ENCODE results near the gene HSP90AA1. TPM values are rescaled to one million over a fixed set of nuclear protein-coding genes. Genes with fewer than 3 reads are reported as not detected.

The HSP90AA1 gene
- total and polyA plus RNA-seq, 2 experiments from 2014 or later = 1,401 to 2,107 TPM

- no peak overlapping the region for H2AFZ ChIP-seq
- H3K9me3 Mint-ChIP-seq = no peaks in the 10 kb centered on the region
- H3K4me3 Mint-ChIP-seq = no peak overlapping the region
- H4K20me1 ChIP-seq (replicated peaks; ENCODE audit: insufficient read depth) = peaks cover 52% of the 10 kb centered on the region
- ATAC-seq = no peak
- no peaks in the 10 kb centered on the region for H3K9me2 ChIP-seq (ENCODE audit: insufficient read depth)
- H3K27ac Mint-ChIP-seq = no peak overlapping the region
- H3K4me3 ChIP-seq = no peak overlapping the region
- H3K36me3 ChIP-seq (ENCODE audit: insufficient read depth) = peaks cover 65% of the 10 kb centered on the region
- peaks cover 38% of the 10 kb centered on the region for H3K79me2 ChIP-seq (replicated peaks; ENCODE audit: insufficient read depth)
- peak overlapping the region; percentile 76; the same call in 1 of the 2 replicates for H3K27ac ChIP-seq (ENCODE audit: low read depth)
- peaks cover 10% of the 10 kb centered on the region for H3K27me3 Mint-ChIP-seq (ENCODE audit: insufficient read depth, low read depth, poor library complexity)
- no peak overlapping the region for H3K4me2 ChIP-seq
- TF ChIP-seq ZNF331 (CRISPR knock-in tag; IDR thresholded peaks at IDR 0.05; ENCODE audit: low read depth) = no peak
- no peak for TF ChIP-seq POLR2AphosphoS5 (IDR thresholded peaks at IDR 0.05; ENCODE audit: low read depth)
- TF ChIP-seq EZH2phosphoT487 (IDR thresholded peaks at IDR 0.05; ENCODE audit: unreplicated experiment) = no peak
- TF ChIP-seq, protein P1, sequence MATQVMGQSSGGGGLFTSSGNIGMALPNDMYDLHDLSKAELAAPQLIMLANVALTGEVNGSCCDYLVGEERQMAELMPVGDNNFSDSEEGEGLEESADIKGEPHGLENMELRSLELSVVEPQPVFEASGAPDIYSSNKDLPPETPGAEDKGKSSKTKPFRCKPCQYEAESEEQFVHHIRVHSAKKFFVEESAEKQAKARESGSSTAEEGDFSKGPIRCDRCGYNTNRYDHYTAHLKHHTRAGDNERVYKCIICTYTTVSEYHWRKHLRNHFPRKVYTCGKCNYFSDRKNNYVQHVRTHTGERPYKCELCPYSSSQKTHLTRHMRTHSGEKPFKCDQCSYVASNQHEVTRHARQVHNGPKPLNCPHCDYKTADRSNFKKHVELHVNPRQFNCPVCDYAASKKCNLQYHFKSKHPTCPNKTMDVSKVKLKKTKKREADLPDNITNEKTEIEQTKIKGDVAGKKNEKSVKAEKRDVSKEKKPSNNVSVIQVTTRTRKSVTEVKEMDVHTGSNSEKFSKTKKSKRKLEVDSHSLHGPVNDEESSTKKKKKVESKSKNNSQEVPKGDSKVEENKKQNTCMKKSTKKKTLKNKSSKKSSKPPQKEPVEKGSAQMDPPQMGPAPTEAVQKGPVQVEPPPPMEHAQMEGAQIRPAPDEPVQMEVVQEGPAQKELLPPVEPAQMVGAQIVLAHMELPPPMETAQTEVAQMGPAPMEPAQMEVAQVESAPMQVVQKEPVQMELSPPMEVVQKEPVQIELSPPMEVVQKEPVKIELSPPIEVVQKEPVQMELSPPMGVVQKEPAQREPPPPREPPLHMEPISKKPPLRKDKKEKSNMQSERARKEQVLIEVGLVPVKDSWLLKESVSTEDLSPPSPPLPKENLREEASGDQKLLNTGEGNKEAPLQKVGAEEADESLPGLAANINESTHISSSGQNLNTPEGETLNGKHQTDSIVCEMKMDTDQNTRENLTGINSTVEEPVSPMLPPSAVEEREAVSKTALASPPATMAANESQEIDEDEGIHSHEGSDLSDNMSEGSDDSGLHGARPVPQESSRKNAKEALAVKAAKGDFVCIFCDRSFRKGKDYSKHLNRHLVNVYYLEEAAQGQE (IDR thresholded peaks at IDR 0.05; ENCODE audit: unreplicated experiment) = no peak
- TF ChIP-seq STAT1 (IDR thresholded peaks at IDR 0.05; ENCODE audit: unreplicated experiment) = no peak
- TF ChIP-seq NANOG (IDR thresholded peaks at IDR 0.05; ENCODE audit: borderline replicate concordance) = no peak
- no peak for TF ChIP-seq ETS1 (IDR thresholded peaks at IDR 0.05)
- no peak for TF ChIP-seq EZH2 (IDR thresholded peaks at IDR 0.05; ENCODE audit: low read depth, unreplicated experiment)
- TF ChIP-seq ZNF114 (CRISPR knock-in tag; IDR thresholded peaks at IDR 0.05) = no peak
- TF ChIP-seq CREB1 (CRISPR knock-in tag; IDR thresholded peaks at IDR 0.05; ENCODE audit: low read depth) = no peak
- TF ChIP-seq, protein P2, sequence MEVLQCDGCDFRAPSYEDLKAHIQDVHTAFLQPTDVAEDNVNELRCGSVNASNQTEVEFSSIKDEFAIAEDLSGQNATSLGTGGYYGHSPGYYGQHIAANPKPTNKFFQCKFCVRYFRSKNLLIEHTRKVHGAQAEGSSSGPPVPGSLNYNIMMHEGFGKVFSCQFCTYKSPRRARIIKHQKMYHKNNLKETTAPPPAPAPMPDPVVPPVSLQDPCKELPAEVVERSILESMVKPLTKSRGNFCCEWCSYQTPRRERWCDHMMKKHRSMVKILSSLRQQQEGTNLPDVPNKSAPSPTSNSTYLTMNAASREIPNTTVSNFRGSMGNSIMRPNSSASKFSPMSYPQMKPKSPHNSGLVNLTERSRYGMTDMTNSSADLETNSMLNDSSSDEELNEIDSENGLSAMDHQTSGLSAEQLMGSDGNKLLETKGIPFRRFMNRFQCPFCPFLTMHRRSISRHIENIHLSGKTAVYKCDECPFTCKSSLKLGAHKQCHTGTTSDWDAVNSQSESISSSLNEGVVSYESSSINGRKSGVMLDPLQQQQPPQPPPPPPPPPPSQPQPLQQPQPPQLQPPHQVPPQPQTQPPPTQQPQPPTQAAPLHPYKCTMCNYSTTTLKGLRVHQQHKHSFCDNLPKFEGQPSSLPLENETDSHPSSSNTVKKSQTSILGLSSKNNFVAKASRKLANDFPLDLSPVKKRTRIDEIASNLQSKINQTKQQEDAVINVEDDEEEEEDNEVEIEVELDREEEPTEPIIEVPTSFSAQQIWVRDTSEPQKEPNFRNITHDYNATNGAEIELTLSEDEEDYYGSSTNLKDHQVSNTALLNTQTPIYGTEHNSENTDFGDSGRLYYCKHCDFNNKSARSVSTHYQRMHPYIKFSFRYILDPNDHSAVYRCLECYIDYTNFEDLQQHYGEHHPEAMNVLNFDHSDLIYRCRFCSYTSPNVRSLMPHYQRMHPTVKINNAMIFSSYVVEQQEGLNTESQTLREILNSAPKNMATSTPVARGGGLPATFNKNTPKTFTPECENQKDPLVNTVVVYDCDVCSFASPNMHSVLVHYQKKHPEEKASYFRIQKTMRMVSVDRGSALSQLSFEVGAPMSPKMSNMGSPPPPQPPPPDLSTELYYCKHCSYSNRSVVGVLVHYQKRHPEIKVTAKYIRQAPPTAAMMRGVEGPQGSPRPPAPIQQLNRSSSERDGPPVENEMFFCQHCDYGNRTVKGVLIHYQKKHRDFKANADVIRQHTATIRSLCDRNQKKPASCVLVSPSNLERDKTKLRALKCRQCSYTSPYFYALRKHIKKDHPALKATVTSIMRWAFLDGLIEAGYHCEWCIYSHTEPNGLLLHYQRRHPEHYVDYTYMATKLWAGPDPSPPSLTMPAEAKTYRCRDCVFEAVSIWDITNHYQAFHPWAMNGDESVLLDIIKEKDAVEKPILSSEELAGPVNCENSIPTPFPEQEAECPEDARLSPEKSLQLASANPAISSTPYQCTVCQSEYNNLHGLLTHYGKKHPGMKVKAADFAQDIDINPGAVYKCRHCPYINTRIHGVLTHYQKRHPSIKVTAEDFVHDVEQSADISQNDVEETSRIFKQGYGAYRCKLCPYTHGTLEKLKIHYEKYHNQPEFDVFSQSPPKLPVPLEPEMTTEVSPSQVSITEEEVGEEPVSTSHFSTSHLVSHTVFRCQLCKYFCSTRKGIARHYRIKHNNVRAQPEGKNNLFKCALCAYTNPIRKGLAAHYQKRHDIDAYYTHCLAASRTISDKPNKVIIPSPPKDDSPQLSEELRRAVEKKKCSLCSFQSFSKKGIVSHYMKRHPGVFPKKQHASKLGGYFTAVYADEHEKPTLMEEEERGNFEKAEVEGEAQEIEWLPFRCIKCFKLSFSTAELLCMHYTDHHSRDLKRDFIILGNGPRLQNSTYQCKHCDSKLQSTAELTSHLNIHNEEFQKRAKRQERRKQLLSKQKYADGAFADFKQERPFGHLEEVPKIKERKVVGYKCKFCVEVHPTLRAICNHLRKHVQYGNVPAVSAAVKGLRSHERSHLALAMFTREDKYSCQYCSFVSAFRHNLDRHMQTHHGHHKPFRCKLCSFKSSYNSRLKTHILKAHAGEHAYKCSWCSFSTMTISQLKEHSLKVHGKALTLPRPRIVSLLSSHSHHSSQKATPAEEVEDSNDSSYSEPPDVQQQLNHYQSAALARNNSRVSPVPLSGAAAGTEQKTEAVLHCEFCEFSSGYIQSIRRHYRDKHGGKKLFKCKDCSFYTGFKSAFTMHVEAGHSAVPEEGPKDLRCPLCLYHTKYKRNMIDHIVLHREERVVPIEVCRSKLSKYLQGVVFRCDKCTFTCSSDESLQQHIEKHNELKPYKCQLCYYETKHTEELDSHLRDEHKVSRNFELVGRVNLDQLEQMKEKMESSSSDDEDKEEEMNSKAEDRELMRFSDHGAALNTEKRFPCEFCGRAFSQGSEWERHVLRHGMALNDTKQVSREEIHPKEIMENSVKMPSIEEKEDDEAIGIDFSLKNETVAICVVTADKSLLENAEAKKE (CRISPR knock-in tag; IDR thresholded peaks at IDR 0.05) = no peak
- TF ChIP-seq JUNB (IDR thresholded peaks at IDR 0.05; ENCODE audit: unreplicated experiment) = no peak
- TF ChIP-seq, protein P3, sequence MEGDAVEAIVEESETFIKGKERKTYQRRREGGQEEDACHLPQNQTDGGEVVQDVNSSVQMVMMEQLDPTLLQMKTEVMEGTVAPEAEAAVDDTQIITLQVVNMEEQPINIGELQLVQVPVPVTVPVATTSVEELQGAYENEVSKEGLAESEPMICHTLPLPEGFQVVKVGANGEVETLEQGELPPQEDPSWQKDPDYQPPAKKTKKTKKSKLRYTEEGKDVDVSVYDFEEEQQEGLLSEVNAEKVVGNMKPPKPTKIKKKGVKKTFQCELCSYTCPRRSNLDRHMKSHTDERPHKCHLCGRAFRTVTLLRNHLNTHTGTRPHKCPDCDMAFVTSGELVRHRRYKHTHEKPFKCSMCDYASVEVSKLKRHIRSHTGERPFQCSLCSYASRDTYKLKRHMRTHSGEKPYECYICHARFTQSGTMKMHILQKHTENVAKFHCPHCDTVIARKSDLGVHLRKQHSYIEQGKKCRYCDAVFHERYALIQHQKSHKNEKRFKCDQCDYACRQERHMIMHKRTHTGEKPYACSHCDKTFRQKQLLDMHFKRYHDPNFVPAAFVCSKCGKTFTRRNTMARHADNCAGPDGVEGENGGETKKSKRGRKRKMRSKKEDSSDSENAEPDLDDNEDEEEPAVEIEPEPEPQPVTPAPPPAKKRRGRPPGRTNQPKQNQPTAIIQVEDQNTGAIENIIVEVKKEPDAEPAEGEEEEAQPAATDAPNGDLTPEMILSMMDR (conservative IDR thresholded peaks at IDR 0.05; ENCODE audit: low read depth in 2 of 2) = no peak
- H3K4me1 Mint-ChIP-seq = peaks cover 23% of the 10 kb centered on the region
- H3F3A ChIP-seq (replicated peaks; ENCODE audit: low read depth) = peaks cover 66% of the 10 kb centered on the region
- peaks cover 22% of the 10 kb centered on the region for H3K4me1 ChIP-seq (ENCODE audit: insufficient read depth)
- peaks cover 88% of the 10 kb centered on the region for H3K36me3 Mint-ChIP-seq (ENCODE audit: low read depth)
- no peaks in the 10 kb centered on the region for H3K27me3 ChIP-seq (ENCODE audit: insufficient read depth)
- DNase-seq (ENCODE audit: low spot score) = no peak
These were observed 6.4 kb downstream of the HSP90AA1 start for GRCh38 chr14:102080183-102081080.

All from GM23338 (cell line).